ENCODE results near the gene TRIM62.

DNA sequence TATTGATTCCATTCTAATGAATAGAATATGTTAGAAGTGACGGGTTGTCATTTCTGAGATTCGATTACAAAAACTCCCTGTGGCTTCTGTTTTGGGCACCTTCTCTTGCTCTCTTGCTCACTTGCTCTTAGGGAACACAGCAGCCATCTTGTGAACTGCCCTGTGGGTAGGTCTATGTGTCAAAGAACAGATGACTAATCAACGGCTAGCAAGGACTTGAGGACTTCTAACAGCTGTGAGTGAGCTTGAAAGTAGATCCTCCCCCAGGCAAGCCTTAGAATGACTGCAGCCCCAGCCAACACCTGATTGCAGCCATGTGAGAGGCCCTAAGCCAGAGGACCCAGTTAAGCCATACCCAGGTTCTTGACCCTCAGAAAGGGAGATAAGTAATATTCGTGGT lies 51.5 kb downstream of the TRIM62 start:
- no peak for TF ChIP-seq EZH2 (IDR thresholded peaks at IDR 0.05; ENCODE audit: borderline replicate concordance, low read depth, low read length, poor library complexity, severe bottlenecking)
- TF ChIP-seq, protein P1, sequence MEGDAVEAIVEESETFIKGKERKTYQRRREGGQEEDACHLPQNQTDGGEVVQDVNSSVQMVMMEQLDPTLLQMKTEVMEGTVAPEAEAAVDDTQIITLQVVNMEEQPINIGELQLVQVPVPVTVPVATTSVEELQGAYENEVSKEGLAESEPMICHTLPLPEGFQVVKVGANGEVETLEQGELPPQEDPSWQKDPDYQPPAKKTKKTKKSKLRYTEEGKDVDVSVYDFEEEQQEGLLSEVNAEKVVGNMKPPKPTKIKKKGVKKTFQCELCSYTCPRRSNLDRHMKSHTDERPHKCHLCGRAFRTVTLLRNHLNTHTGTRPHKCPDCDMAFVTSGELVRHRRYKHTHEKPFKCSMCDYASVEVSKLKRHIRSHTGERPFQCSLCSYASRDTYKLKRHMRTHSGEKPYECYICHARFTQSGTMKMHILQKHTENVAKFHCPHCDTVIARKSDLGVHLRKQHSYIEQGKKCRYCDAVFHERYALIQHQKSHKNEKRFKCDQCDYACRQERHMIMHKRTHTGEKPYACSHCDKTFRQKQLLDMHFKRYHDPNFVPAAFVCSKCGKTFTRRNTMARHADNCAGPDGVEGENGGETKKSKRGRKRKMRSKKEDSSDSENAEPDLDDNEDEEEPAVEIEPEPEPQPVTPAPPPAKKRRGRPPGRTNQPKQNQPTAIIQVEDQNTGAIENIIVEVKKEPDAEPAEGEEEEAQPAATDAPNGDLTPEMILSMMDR (conservative IDR thresholded peaks at IDR 0.05; ENCODE audit: low read depth, low read length): no peak

Data from A673 (cell line).